ENCODE measurements around the gene VRK2. TPM values are rescaled to one million over a fixed set of nuclear protein-coding genes. Genes with fewer than 3 reads are reported as not detected.

VRK2 gene
- total RNA-seq, 4 donors from 2014 or later: 11.1 to 18.3 (median 15.1) TPM

GRCh38 chr2:58052978-58053377 lies 6.4 kb downstream of the VRK2 start:
- peaks cover 2% of the 10 kb centered on the region for H3K36me3 ChIP-seq

GRCh38 chr2:58054264-58054663 lies 7.7 kb downstream of the VRK2 start:
- TF ChIP-seq CTCF (IDR thresholded peaks at IDR 0.05): no peak
- no peak for TF ChIP-seq POLR2A (IDR thresholded peaks at IDR 0.05)
- no peak for TF ChIP-seq EP300 (IDR thresholded peaks at IDR 0.05)
- no peak for TF ChIP-seq POLR2AphosphoS5 (IDR thresholded peaks at IDR 0.05)
- no peaks in the 10 kb centered on the region for H3K27me3 ChIP-seq
- H3K36me3 ChIP-seq: peaks cover 7% of the 10 kb centered on the region
- no peaks in the 10 kb centered on the region for H3K9me3 ChIP-seq
- H3K27ac ChIP-seq: no peak overlapping the region
- no peak overlapping the region for H3K4me3 ChIP-seq
- no peaks in the 10 kb centered on the region for H3K4me1 ChIP-seq
- DNase-seq (ENCODE audit: low spot score in 2 of 2): no peak

More at GRCh38 chr2:58052978-58053377, 6.4 kb downstream of the VRK2 start:
- no peak for TF ChIP-seq CTCF (IDR thresholded peaks at IDR 0.05)
- TF ChIP-seq POLR2A (IDR thresholded peaks at IDR 0.05): no peak
- no peak for TF ChIP-seq POLR2AphosphoS5 (IDR thresholded peaks at IDR 0.05)
- no peak for TF ChIP-seq EP300 (IDR thresholded peaks at IDR 0.05)
- whole genome bisulfite sequencing: 76% methylated on average over 1 of the region's 1 CpG
- H3K27ac ChIP-seq: no peak overlapping the region
- H3K9me3 ChIP-seq: no peaks in the 10 kb centered on the region
- no peak for DNase-seq (ENCODE audit: low spot score in 2 of 2)
- no peaks in the 10 kb centered on the region for H3K27me3 ChIP-seq
- peaks cover 6% of the 10 kb centered on the region for H3K4me1 ChIP-seq
- no peak overlapping the region for H3K4me3 ChIP-seq

GRCh38 chr2:58055033-58055786 lies 8.6 kb downstream of the VRK2 start:
- Histone ChIP-seq H3K4me3 (no peak overlapping the region), H3K4me1 (no peaks in the 10 kb centered on the region), H3K27me3 (no peaks in the 10 kb centered on the region), H3K9me3 (no peaks in the 10 kb centered on the region), H3K36me3 (peaks cover 7% of the 10 kb centered on the region), H3K27ac (no peak overlapping the region)
- TF ChIP-seq POLR2A (IDR thresholded peaks at IDR 0.05) (no peak), CTCF (IDR thresholded peaks at IDR 0.05) (no peak), POLR2AphosphoS5 (IDR thresholded peaks at IDR 0.05) (no peak)
- DNase-seq (ENCODE audit: low spot score in 2 of 2): no peak
- WGBS: 69% methylated on average over 2 of the region's 2 CpGs

- TF ChIP-seq POLR2AphosphoS5 (IDR thresholded peaks at IDR 0.05): no peak
- no peak for TF ChIP-seq POLR2A (IDR thresholded peaks at IDR 0.05)
- TF ChIP-seq EP300 (IDR thresholded peaks at IDR 0.05): no peak
- TF ChIP-seq CTCF (IDR thresholded peaks at IDR 0.05): no peak
- Histone ChIP-seq H3K4me3 (no peak overlapping the region), H3K4me1 (no peaks in the 10 kb centered on the region), H3K27me3 (no peaks in the 10 kb centered on the region), H3K9me3 (no peaks in the 10 kb centered on the region), H3K27ac (no peak overlapping the region), H3K36me3 (peaks cover 7% of the 10 kb centered on the region)
- 89% methylated on average over 9 of the region's 9 CpGs for WGBS
- no peak for DNase-seq (ENCODE audit: low spot score in 2 of 2)
Observed at GRCh38 chr2:58056192-58056916, 9.7 kb downstream of the VRK2 start.
